CD4-positive, alpha-beta T cell (primary cell): ENCODE results near the gene ZNF518B. TPM values are rescaled to one million over a fixed set of nuclear protein-coding genes. Genes with fewer than 3 reads are reported as not detected.

Experiments used
- ATAC-seq: fragments of 200-7000 bp; cut with Tn5 transposase; one replicate; pipeline ENCODE4 v1.10.0; 2022; ENCODE audit warnings: mild to moderate bottlenecking; ENCODE audit not compliant: poor library complexity
- CTCF ChIA-PET: fragments of 350-600 bp; sonication (Branson Sonifier 250); formaldehyde crosslinking; loops from one replicate; lab custom pipeline; 2021; ENCODE audit warnings: antibody characterized with exemption, inconsistent platforms; lab: Charles Lee
- POLR2A ChIA-PET: fragments of 350-600 bp; sonication (Branson Sonifier 250); formaldehyde crosslinking; loops from one replicate; lab custom pipeline; 2021; ENCODE audit warnings: antibody characterized with exemption, inconsistent platforms; lab: Charles Lee
- DNase-seq, 14 experiments: peaks; one replicate each; pipeline ENCODE4 v3.0.0-alpha.2; 2013 to 2020; ENCODE audit warnings: mixed read lengths in 2 of 14
- H3K27ac ChIP-seq, 2 donors: one replicate each; pipeline versions ENCODE4 v1.5.1 to v1.7.0; 2013; ENCODE audit warnings: low read length in 2 of 2, low read depth in 1 of 2, mild to moderate bottlenecking in 1 of 2
- H3K27me3 ChIP-seq, 2 experiments: 1 replicate in 1 of 2; 2 replicates in 1 of 2; pipeline versions ENCODE4 v1.6.1 to v1.7.0; 2013; ENCODE audit warnings: low read length in 2 of 2, control low read depth in 1 of 2, mild to moderate bottlenecking in 1 of 2, moderate library complexity in 1 of 2; ENCODE audit not compliant: insufficient read depth in 2 of 2, control insufficient read depth in 1 of 2
- H3K36me3 ChIP-seq: one replicate; pipeline ENCODE4 v1.6.1; 2013; ENCODE audit warnings: low read length, control low read depth; ENCODE audit not compliant: insufficient read depth
- H3K4me1 ChIP-seq: one replicate; pipeline ENCODE4 v1.6.1; 2013; ENCODE audit warnings: low read length, control low read depth; ENCODE audit not compliant: insufficient read depth
- H3K4me3 ChIP-seq: one replicate; pipeline ENCODE4 v1.5.1; 2013; ENCODE audit warnings: mild to moderate bottlenecking, low read length, moderate library complexity
- H3K9me3 ChIP-seq, 2 experiments: 1 replicate in 1 of 2; 2 replicates in 1 of 2; pipeline versions ENCODE4 v1.6.1 to v1.7.0; 2013; ENCODE audit warnings: low read length in 2 of 2, mild to moderate bottlenecking in 2 of 2, control low read depth in 1 of 2, moderate library complexity in 1 of 2; ENCODE audit not compliant: control insufficient read depth in 1 of 2, insufficient read depth in 1 of 2
- H3K27ac Mint-ChIP-seq: one replicate; pipeline ENCODE4 v1.8.0; 2020; ENCODE audit warnings: mixed read lengths
- H3K27me3 Mint-ChIP-seq: one replicate; pipeline ENCODE4 v1.8.0; 2021; ENCODE audit warnings: mixed read lengths
- H3K36me3 Mint-ChIP-seq: one replicate; pipeline ENCODE4 v1.8.0; 2021; ENCODE audit warnings: low read depth, mixed read lengths
- H3K4me1 Mint-ChIP-seq: one replicate; pipeline ENCODE4 v1.8.0; 2021; ENCODE audit warnings: low read depth, mixed read lengths
- H3K4me3 Mint-ChIP-seq: one replicate; pipeline ENCODE4 v1.8.0; 2020; ENCODE audit warnings: mild to moderate bottlenecking, mixed read lengths
- H3K9me3 Mint-ChIP-seq: one replicate; pipeline ENCODE4 v1.8.0; 2020; ENCODE audit warnings: mixed read lengths
- intact Hi-C, 2 experiments: fragments of 100-400 bp; cut with DNase I in 1 of 2; cut with micrococcal nuclease in 1 of 2; formaldehyde crosslinking; loops; one replicate each; pipeline versions ENCODE4 v1.15.1 to v1.9.0; 2023 to 2025; cut with DNase I, micrococcal nuclease
- total RNA-seq, 174 experiments: library from RNA in 2 of 174; stranded (reverse) in 2 of 174; gene quantifications; one replicate each; pipeline ENCODE4 v1.2.3 and lab custom pipeline; 2021 to 2026
- TF ChIP-seq, protein P1 (sequence below): fragments of 200-600 bp; IDR thresholded peaks from one replicate; pipeline ENCODE4 v1.8.0; 2022; ENCODE audit warnings: antibody characterized with exemption, mild to moderate bottlenecking

ZNF518B gene
- total RNA-seq, 2 experiments from 2014 or later: 36.5 to 37.5 TPM

DNA sequence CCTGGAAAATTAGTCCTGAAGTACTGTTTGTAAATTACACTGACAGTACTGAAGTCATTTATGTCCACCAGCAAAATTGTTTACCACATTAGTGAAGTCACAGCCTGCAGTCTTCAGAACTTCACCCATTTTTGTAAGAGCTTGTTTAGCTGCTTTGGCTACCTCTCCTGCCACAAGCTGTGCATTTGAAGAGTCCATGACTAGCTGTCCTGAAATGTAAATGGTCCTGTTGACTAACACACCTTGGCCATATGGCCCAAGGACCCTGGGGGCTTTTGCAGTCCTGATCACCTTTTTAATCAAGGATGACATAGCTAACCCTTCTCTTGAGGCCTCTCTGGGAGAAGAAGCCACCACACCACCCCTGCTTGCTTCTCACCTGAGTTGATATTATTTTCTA, 21.4 kb upstream of the ZNF518B start:
- POLR2A ChIA-PET: no interaction called here

DNA sequence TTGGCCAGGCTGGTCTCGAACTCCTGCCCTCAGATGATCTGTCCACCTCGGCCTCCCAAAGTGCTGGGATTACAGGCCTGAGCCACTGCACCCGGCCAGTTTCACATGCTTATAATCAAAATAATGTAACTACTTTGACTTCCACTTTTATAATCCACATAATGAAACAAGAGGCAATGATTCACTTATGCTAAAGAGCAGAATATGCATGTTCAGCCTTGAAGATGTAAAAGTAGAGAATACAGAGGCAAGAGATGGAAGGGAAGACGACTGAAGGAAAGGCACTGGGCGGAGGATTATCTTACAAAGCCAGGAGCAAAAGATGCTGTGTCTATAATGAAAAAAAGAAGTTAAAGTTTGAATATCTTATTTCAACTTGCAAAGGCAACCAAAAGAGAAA, 13.3 kb upstream of the ZNF518B start:
- Histone ChIP-seq H3K9me3 (no peaks in the 10 kb centered on the region), H3K27ac (no peak overlapping the region), H3K27me3 (peaks cover 0 to 7% of the 10 kb centered on the region in 2 experiments), H3K4me1 (no peaks in the 10 kb centered on the region), H3K36me3 (no peaks in the 10 kb centered on the region), H3K4me3 (no peak overlapping the region)
- H3K9me3 Mint-ChIP-seq: no peaks in the 10 kb centered on the region
- H3K36me3 Mint-ChIP-seq: no peaks in the 10 kb centered on the region
- DNase-seq (no peak), ATAC-seq (no peak)
- no peak overlapping the region for H3K4me3 Mint-ChIP-seq
- ChIA-PET CTCF (interaction anchor here (1.0 kb wide), 1 partner anchor 9 kb away, joined by 4 read pairs; no protein-coding TSS in a partner anchor), POLR2A (no interaction called here)
- no peak overlapping the region for H3K27ac Mint-ChIP-seq
- intact Hi-C loops: no loop called here
- TF ChIP-seq, protein P1, sequence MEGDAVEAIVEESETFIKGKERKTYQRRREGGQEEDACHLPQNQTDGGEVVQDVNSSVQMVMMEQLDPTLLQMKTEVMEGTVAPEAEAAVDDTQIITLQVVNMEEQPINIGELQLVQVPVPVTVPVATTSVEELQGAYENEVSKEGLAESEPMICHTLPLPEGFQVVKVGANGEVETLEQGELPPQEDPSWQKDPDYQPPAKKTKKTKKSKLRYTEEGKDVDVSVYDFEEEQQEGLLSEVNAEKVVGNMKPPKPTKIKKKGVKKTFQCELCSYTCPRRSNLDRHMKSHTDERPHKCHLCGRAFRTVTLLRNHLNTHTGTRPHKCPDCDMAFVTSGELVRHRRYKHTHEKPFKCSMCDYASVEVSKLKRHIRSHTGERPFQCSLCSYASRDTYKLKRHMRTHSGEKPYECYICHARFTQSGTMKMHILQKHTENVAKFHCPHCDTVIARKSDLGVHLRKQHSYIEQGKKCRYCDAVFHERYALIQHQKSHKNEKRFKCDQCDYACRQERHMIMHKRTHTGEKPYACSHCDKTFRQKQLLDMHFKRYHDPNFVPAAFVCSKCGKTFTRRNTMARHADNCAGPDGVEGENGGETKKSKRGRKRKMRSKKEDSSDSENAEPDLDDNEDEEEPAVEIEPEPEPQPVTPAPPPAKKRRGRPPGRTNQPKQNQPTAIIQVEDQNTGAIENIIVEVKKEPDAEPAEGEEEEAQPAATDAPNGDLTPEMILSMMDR: no peak
- H3K27me3 Mint-ChIP-seq: peaks cover 11% of the 10 kb centered on the region
- H3K4me1 Mint-ChIP-seq: no peaks in the 10 kb centered on the region

More for the DNA sequence above, 21.4 kb upstream of the ZNF518B start:
- Histone ChIP-seq H3K4me3 (no peak overlapping the region), H3K9me3 (no peaks in the 10 kb centered on the region), H3K27me3 (no peaks in the 10 kb centered on the region), H3K4me1 (no peaks in the 10 kb centered on the region), H3K27ac (no peak overlapping the region), H3K36me3 (no peaks in the 10 kb centered on the region)
- TF ChIP-seq, protein P1: no peak
- Mint-ChIP-seq H3K4me3 (no peak overlapping the region), H3K27ac (no peak overlapping the region), H3K36me3 (no peaks in the 10 kb centered on the region), H3K4me1 (no peaks in the 10 kb centered on the region), H3K27me3 (peaks cover 9% of the 10 kb centered on the region), H3K9me3 (no peaks in the 10 kb centered on the region)
- DNase-seq: no peak
- ATAC-seq: no peak
- intact Hi-C loops: no loop called here
- CTCF ChIA-PET: no interaction called here

DNA sequence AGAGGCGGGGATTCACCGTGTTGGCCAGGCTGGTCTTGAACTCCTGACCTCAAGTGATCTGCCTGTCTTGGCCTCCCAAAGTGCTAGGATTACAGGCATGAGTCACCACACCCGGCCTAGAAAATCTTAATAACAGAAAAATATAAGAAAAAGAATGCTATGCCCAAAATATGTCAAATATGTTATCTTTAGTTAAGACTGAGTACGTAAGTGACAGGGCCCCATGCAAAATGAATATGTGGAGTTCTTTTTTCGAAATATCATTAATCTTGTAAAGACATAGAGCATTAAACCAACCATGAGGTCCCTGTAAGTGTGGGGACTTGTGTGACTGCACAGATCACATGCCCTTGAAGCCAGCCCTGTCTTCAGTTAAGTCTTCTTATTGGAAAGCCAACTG, 8.9 kb upstream of the ZNF518B start:
- peaks cover 0 to 10% of the 10 kb centered on the region in 2 experiments for H3K9me3 ChIP-seq
- peaks cover 12 to 19% of the 10 kb centered on the region in 2 experiments for H3K27me3 ChIP-seq
- ChIA-PET CTCF (no interaction called here), POLR2A (no interaction called here)
- H3K4me3 Mint-ChIP-seq: no peak overlapping the region
- ATAC-seq: no peak
- H3K36me3 ChIP-seq: no peaks in the 10 kb centered on the region
- H3K4me1 ChIP-seq: peaks cover 6% of the 10 kb centered on the region
- H3K4me3 ChIP-seq: no peak overlapping the region
- H3K27ac ChIP-seq: no peak overlapping the region
- H3K27ac Mint-ChIP-seq: no peak overlapping the region
- H3K9me3 Mint-ChIP-seq: no peaks in the 10 kb centered on the region
- peaks cover 46% of the 10 kb centered on the region for H3K27me3 Mint-ChIP-seq
- DNase-seq: no peak
- peaks cover 5% of the 10 kb centered on the region for H3K4me1 Mint-ChIP-seq
- TF ChIP-seq, protein P1: no peak
- intact Hi-C loops: loop anchor here in 1 of 2 experiments (10.0 kb wide), 1 partner anchor 1009 kb away; no protein-coding TSS in a partner anchor
- no peaks in the 10 kb centered on the region for H3K36me3 Mint-ChIP-seq
